Measurements from ENCODE around the gene PHF13.

DNA sequence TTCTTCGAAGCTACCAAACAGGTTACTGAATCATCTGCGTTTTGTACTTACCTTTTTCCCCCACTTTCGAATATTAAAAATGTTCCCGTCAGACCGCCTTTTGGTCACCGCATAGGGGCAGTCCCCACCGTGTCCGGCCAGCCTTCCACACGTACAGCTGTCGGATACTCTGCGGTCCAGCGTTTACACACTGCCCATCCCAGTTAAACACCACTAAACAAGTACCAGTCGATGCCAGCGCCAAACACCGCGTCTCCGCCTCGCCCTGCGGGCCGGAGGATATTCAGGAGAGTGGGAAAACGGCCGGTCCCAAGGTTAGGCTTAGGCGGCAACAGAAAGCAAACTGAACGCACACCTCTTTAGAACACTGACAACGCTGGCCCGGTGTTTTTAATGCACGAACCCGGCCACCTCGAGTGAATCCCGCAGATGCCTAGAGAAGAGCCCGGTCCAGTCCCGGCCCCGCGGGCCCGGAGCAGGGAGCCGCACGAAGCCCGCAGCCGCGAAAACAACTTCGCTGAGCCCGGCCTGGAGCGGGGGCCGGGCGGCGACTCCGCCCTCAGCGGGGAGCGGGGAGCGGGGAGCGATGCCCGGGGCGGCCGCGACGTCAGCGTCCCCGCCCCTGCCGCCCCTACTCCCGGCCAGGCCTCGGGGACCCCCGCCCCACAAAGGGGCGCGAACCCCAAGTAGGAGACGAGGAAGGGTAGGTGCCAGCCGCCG lies 730 bp upstream of the PHF13 start:
- TF ChIP-seq, protein P1, sequence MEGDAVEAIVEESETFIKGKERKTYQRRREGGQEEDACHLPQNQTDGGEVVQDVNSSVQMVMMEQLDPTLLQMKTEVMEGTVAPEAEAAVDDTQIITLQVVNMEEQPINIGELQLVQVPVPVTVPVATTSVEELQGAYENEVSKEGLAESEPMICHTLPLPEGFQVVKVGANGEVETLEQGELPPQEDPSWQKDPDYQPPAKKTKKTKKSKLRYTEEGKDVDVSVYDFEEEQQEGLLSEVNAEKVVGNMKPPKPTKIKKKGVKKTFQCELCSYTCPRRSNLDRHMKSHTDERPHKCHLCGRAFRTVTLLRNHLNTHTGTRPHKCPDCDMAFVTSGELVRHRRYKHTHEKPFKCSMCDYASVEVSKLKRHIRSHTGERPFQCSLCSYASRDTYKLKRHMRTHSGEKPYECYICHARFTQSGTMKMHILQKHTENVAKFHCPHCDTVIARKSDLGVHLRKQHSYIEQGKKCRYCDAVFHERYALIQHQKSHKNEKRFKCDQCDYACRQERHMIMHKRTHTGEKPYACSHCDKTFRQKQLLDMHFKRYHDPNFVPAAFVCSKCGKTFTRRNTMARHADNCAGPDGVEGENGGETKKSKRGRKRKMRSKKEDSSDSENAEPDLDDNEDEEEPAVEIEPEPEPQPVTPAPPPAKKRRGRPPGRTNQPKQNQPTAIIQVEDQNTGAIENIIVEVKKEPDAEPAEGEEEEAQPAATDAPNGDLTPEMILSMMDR (IDR thresholded peaks at IDR 0.05), result peak in 1 of 3 donors; percentile 14
- TF ChIP-seq POLR2A (IDR thresholded peaks at IDR 0.05), result peak; percentile 17

Data from breast epithelium (tissue), 3 donors.